IMR-90 (cell line): Measurements from ENCODE around the gene RAF1. TPM values are rescaled to one million over a fixed set of nuclear protein-coding genes. Genes with fewer than 3 reads are reported as not detected.

Source experiments
- ATAC-seq: fragments of 200-7000 bp; cut with Tn5 transposase; 2 replicates; pipeline ENCODE4 v1.9.1; 2020; ENCODE audit warnings: low read depth, mild to moderate bottlenecking, moderate library complexity
- BruUV-seq: library from RNA; stranded (reverse); fragments of 400-500 nt; replicated peaks from 2 replicates; lab custom pipeline; 2021; lab: Mats Ljungman, UMichigan
- CTCF ChIA-PET: fragments of 300-600 bp; formaldehyde crosslinking; extraction: SDS; loops from one replicate; lab custom pipeline; 2021; ENCODE audit warnings: antibody characterized with exemption; lab: Yijun Ruan, JAX
- POLR2A ChIA-PET: fragments of 300-600 bp; sonication (Branson Sonifier 250); formaldehyde crosslinking; loops from one replicate; lab custom pipeline; 2022; ENCODE audit warnings: antibody characterized with exemption; ENCODE audit not compliant: unreplicated experiment; lab: Charles Lee
- DNase-seq: peaks from one replicate; pipeline ENCODE4 v3.0.0; 2013
- H2AFZ ChIP-seq: replicated peaks from 2 replicates; pipeline ENCODE3; 2013; ENCODE audit warnings: low read length, mild to moderate bottlenecking; ENCODE audit not compliant: poor library complexity
- H2AK5ac ChIP-seq: 2 replicates; pipeline ENCODE4 v1.6.1; 2013; ENCODE audit warnings: low read depth, low read length, inconsistent platforms
- H2AK9ac ChIP-seq: replicated peaks from 2 replicates; pipeline ENCODE3; 2013; ENCODE audit warnings: mild to moderate bottlenecking, low read depth, low read length, moderate library complexity; ENCODE audit not compliant: poor library complexity
- H2BK120ac ChIP-seq: 2 replicates; pipeline ENCODE4 v1.6.1; 2013; ENCODE audit warnings: low read depth, low read length, inconsistent platforms
- H2BK15ac ChIP-seq: 3 replicates; pipeline ENCODE4 v1.6.1; 2013; ENCODE audit warnings: low read depth, low read length, inconsistent platforms
- H2BK20ac ChIP-seq: 2 replicates; pipeline ENCODE4 v1.6.1; 2013; ENCODE audit warnings: low read depth, mild to moderate bottlenecking, inconsistent platforms, low read length, moderate library complexity
- H2BK5ac ChIP-seq: 2 replicates; pipeline ENCODE4 v1.6.1; 2013; ENCODE audit warnings: mild to moderate bottlenecking, low read depth, low read length, inconsistent platforms; ENCODE audit not compliant: poor library complexity, severe bottlenecking
- H3K14ac ChIP-seq: replicated peaks from 2 replicates; pipeline ENCODE4 v1.6.1; 2013; ENCODE audit warnings: low read depth, low read length, inconsistent platforms
- H3K18ac ChIP-seq: 2 replicates; pipeline ENCODE4 v1.6.1; 2013; ENCODE audit warnings: low read depth, low read length, control low read depth
- H3K23ac ChIP-seq: 2 replicates; pipeline ENCODE4 v1.6.1; 2013; ENCODE audit warnings: low read depth, low read length, inconsistent platforms
- H3K27ac ChIP-seq: 2 replicates; pipeline ENCODE4 v1.5.1; 2013; ENCODE audit warnings: mild to moderate bottlenecking, control low read depth, low read length; ENCODE audit not compliant: insufficient read depth
- H3K27me3 ChIP-seq: 2 replicates; pipeline ENCODE4 v1.6.1; 2013; ENCODE audit warnings: low read length; ENCODE audit not compliant: control insufficient read depth, insufficient read depth
- H3K36me3 ChIP-seq: 2 replicates; pipeline ENCODE4 v1.6.1; 2013; ENCODE audit warnings: low read length, mixed read lengths; ENCODE audit not compliant: control insufficient read depth, insufficient read depth
- H3K4ac ChIP-seq: 2 replicates; pipeline ENCODE4 v1.6.1; 2013; ENCODE audit warnings: low read depth, low read length, inconsistent platforms
- H3K4me1 ChIP-seq: 2 replicates; pipeline ENCODE4 v1.6.1; 2013; ENCODE audit warnings: low read length, mixed read lengths; ENCODE audit not compliant: control insufficient read depth, insufficient read depth
- H3K4me2 ChIP-seq: 2 replicates; pipeline ENCODE4 v1.6.1; 2013; ENCODE audit warnings: low read depth, mild to moderate bottlenecking, control low read depth, low read length, moderate library complexity
- H3K4me3 ChIP-seq: 2 replicates; pipeline ENCODE4 v1.5.1; 2013; ENCODE audit warnings: low read depth, mild to moderate bottlenecking, control low read depth, low read length, moderate library complexity; ENCODE audit not compliant: insufficient read depth
- H3K56ac ChIP-seq: 2 replicates; pipeline ENCODE4 v1.6.1; 2013; ENCODE audit warnings: low read length, inconsistent platforms; ENCODE audit not compliant: insufficient read depth; ENCODE audit errors: extremely low read depth
- H3K79me1 ChIP-seq, 2 experiments: 2 replicates each; pipeline ENCODE4 v1.6.1; 2013; ENCODE audit warnings: low read length in 2 of 2, inconsistent platforms in 1 of 2, low read depth in 1 of 2
- H3K9ac ChIP-seq: 2 replicates; pipeline ENCODE4 v1.6.1; 2013; ENCODE audit warnings: low read depth, low read length, control low read depth
- H3K9me1 ChIP-seq: 2 replicates; pipeline ENCODE4 v1.6.1; 2013; ENCODE audit warnings: low read length, inconsistent platforms; ENCODE audit not compliant: insufficient read depth
- H3K9me3 ChIP-seq: 2 replicates; pipeline ENCODE4 v1.6.1; 2013; ENCODE audit warnings: low read length; ENCODE audit not compliant: control insufficient read depth, insufficient read depth
- H4K20me1 ChIP-seq: 2 replicates; pipeline ENCODE4 v1.6.1; 2013; ENCODE audit warnings: low read length, inconsistent platforms; ENCODE audit not compliant: insufficient read depth
- H4K5ac ChIP-seq: 2 replicates; pipeline ENCODE4 v1.6.1; 2013; ENCODE audit warnings: mild to moderate bottlenecking, low read depth, low read length, control low read depth
- H4K8ac ChIP-seq, 2 experiments: 2 replicates each; pipeline ENCODE4 v1.6.1; 2013; ENCODE audit warnings: low read depth in 2 of 2, low read length in 2 of 2, control low read depth in 1 of 2, inconsistent platforms in 1 of 2
- H4K91ac ChIP-seq: 2 replicates; pipeline ENCODE4 v1.6.1; 2013; ENCODE audit warnings: low read depth, low read length, inconsistent platforms; ENCODE audit not compliant: insufficient read depth
- CEBPB ChIP-seq: IDR thresholded peaks from 2 replicates; pipeline ENCODE4 v1.6.1; 2012; ENCODE audit warnings: low read depth, low read length, improper control_type of control experiment
- CHD1 ChIP-seq: IDR thresholded peaks from 2 replicates; pipeline ENCODE4 v1.6.1; 2012; ENCODE audit warnings: low read depth, low read length, improper control_type of control experiment
- MAZ ChIP-seq: IDR thresholded peaks from 2 replicates; pipeline ENCODE4 v1.6.1; 2012; ENCODE audit warnings: low read depth, mild to moderate bottlenecking, low read length, improper control_type of control experiment, moderate library complexity, borderline replicate concordance
- MXI1 ChIP-seq: IDR thresholded peaks from 2 replicates; pipeline ENCODE4 v1.6.1; 2012; ENCODE audit warnings: low read depth, mild to moderate bottlenecking, low read length, moderate library complexity, borderline replicate concordance
- POLR2A ChIP-seq: IDR thresholded peaks from 2 replicates; pipeline ENCODE4 v1.6.1; 2012; ENCODE audit warnings: mild to moderate bottlenecking, low read depth, low read length
- RCOR1 ChIP-seq: IDR thresholded peaks from 2 replicates; pipeline ENCODE4 v1.6.1; 2012; ENCODE audit warnings: mild to moderate bottlenecking, low read length, improper control_type of control experiment; ENCODE audit not compliant: insufficient replicate concordance
- SMC3 ChIP-seq: fragments of 150-350 bp; IDR thresholded peaks from 2 replicates; pipeline ENCODE4 v1.6.1; 2016; ENCODE audit warnings: low read depth, mild to moderate bottlenecking, antibody characterized with exemption, low read length, moderate library complexity
- USF2 ChIP-seq: fragments of 150-350 bp; IDR thresholded peaks from 2 replicates; pipeline ENCODE4 v1.6.1; 2017; ENCODE audit warnings: mild to moderate bottlenecking, antibody characterized with exemption, low read length, low read depth
- WGBS, 2 experiments: methylation state at CpG; one replicate each; pipeline versions ENCODE4 v1.1.5 to v1.1.7; 2013; ENCODE audit warnings: missing lambda C conversion rate in 2 of 2; ENCODE audit not compliant: insufficient read length in 1 of 2; ENCODE audit errors: extremely low coverage in 2 of 2; 5-methylcytosine and 5-hydroxymethylcytosine counted together
- dilution Hi-C: fragments of 300-500 bp; cut with HindIII; formaldehyde crosslinking; loops from one replicate; pipeline ENCODE4 v1.14.3; 2018; ENCODE audit warnings: low sequenced_read_pairs; ENCODE audit not compliant: unreplicated experiment
- in situ Hi-C: fragments of 300-500 bp; cut with MboI; formaldehyde crosslinking; loops from 3 replicates; pipeline ENCODE4 v1.14.3; 2019; ENCODE audit warnings: low sequenced_read_pairs, inconsistent platforms, mixed read lengths
- intact Hi-C: fragments of 100-400 bp; cut with micrococcal nuclease; formaldehyde crosslinking; loops from 2 replicates; pipeline ENCODE4 v1.10.0; 2022
- polyA plus RNA-seq, 3 experiments: library from polyadenylated mRNA; depleted of rRNA; stranded (reverse); fragments of >200 nt; gene quantifications; 2 replicates each; pipeline ENCODE4 v1.2.3, GENCODE V29; 2012; ENCODE audit warnings: low replicate concordance in 1 of 3
- total RNA-seq: library from RNA; depleted of rRNA; stranded (reverse); fragments of >200 nt; gene quantifications from 2 replicates; pipeline ENCODE4 v1.2.3, GENCODE V29; 2012
- TF ChIP-seq, protein P1 (sequence below): fragments of 150-350 bp; IDR thresholded peaks from 2 replicates; pipeline ENCODE4 v1.6.1; 2016; ENCODE audit warnings: low read depth, mild to moderate bottlenecking, low read length, moderate library complexity, borderline replicate concordance

Gene RAF1
- total and polyA plus RNA-seq, 2 of the 4 experiments (the other 2 are of a cell fraction), result 115 to 151 TPM

- Histone ChIP-seq H3K4me3 (no peak overlapping the region), H4K5ac (no peak overlapping the region), H3K4ac (no peak overlapping the region), H3K27ac (no peak overlapping the region), H2BK20ac (no peak overlapping the region), H3K18ac (peak overlapping the region; percentile 61), H2BK15ac (no peak overlapping the region), H3K27me3 (no peaks in the 10 kb centered on the region), H4K20me1 (peaks cover 80% of the 10 kb centered on the region), H3K36me3 (no peaks in the 10 kb centered on the region), H4K91ac (no peak overlapping the region), H3K9me1 (peaks cover 10% of the 10 kb centered on the region), H2AFZ (no peak overlapping the region), H4K8ac (peak overlapping the region in 1 of 2 experiments; percentile 76; a peak in 2 of 4 replicates), H3K4me2 (no peak overlapping the region), H3K14ac (no peak overlapping the region; the same call in 1 of the 2 replicates), H3K23ac (peak overlapping the region; percentile 42; the same call in 1 of the 2 replicates), H3K56ac (no peak overlapping the region), H3K79me1 (peaks cover 0 to 48% of the 10 kb centered on the region in 2 experiments), H2AK5ac (peak overlapping the region; percentile 58; the same call in 1 of the 2 replicates), H2BK120ac (no peak overlapping the region), H3K9me3 (no peaks in the 10 kb centered on the region), H3K9ac (no peak overlapping the region), H2AK9ac (no peak overlapping the region), H3K4me1 (peaks cover 12% of the 10 kb centered on the region), H2BK5ac (peak overlapping the region; percentile 10)
- in situ Hi-C loops (no loop called here), dilution Hi-C loops (no loop called here), intact Hi-C loops (no loop called here)
- ChIA-PET CTCF (no interaction called here), POLR2A (no interaction called here)
- no peak for ATAC-seq
- 100% methylated on average over 8 of the region's 12 CpGs; no CpG with 5 or more reads in 1 of the 2 experiments for WGBS, 2 experiments
- no peak for TF ChIP-seq USF2
- TF ChIP-seq CEBPB, result no peak
- TF ChIP-seq RCOR1, result no peak
- TF ChIP-seq CHD1, result no peak
- no peak for TF ChIP-seq SMC3
- TF ChIP-seq MAZ, result no peak
- TF ChIP-seq, protein P1, sequence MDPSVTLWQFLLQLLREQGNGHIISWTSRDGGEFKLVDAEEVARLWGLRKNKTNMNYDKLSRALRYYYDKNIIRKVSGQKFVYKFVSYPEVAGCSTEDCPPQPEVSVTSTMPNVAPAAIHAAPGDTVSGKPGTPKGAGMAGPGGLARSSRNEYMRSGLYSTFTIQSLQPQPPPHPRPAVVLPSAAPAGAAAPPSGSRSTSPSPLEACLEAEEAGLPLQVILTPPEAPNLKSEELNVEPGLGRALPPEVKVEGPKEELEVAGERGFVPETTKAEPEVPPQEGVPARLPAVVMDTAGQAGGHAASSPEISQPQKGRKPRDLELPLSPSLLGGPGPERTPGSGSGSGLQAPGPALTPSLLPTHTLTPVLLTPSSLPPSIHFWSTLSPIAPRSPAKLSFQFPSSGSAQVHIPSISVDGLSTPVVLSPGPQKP, result no peak
- TF ChIP-seq MXI1, result no peak
- TF ChIP-seq POLR2A, result no peak
- no TSS peak for BruUV-seq
- no peak for DNase-seq
Measured at GRCh38 chr3:12648384-12648959, 15.4 kb downstream of the RAF1 start.
